ENCODE results near the gene GSN.

GSN gene

GRCh38 chr9:121304707-121305106 is 36.7 kb downstream of the GSN start:
- no peak for DNase-seq

GRCh38 chr9:121305269-121305994 is 37.5 kb downstream of the GSN start:
- peak; percentile 38 for DNase-seq

- no peak for DNase-seq
Observed at GRCh38 chr9:121307976-121308375, 40.0 kb downstream of the GSN start.

- no peak for DNase-seq
Observed at GRCh38 chr9:121308765-121309164, 40.8 kb downstream of the GSN start.

- no peak for DNase-seq
Observed at GRCh38 chr9:121309171-121309570, 41.2 kb downstream of the GSN start.

- no peak for DNase-seq
Observed at GRCh38 chr9:121309833-121310425, 42.0 kb downstream of the GSN start.

- no peak for DNase-seq
Observed at GRCh38 chr9:121310571-121310970, 42.6 kb downstream of the GSN start.

GRCh38 chr9:121312169-121312568 is 44.2 kb downstream of the GSN start:
- no peak for DNase-seq

GRCh38 chr9:121313458-121314152 is 45.6 kb downstream of the GSN start:
- DNase-seq = no peak

- no peak for DNase-seq
Observed at GRCh38 chr9:121316378-121316777, 48.4 kb downstream of the GSN start.

GRCh38 chr9:121316852-121317373 is 49.0 kb downstream of the GSN start:
- no peak for DNase-seq

GRCh38 chr9:121317737-121318630 is 50.0 kb downstream of the GSN start:
- no peak for DNase-seq

- DNase-seq = no peak
Observed at GRCh38 chr9:121318631-121319382, 50.8 kb downstream of the GSN start.

GRCh38 chr9:121319383-121319780 is 51.4 kb downstream of the GSN start:
- DNase-seq = no peak

- no peak for DNase-seq
Observed at GRCh38 chr9:121321016-121321503, 53.1 kb downstream of the GSN start.

- DNase-seq = peak; percentile 21
Observed at GRCh38 chr9:121322037-121322736, 54.2 kb downstream of the GSN start.

- no peak for DNase-seq
Observed at GRCh38 chr9:121322737-121323448, 54.9 kb downstream of the GSN start.

GRCh38 chr9:121323449-121324151 is 55.6 kb downstream of the GSN start:
- DNase-seq = no peak

GRCh38 chr9:121324316-121324715 is 56.4 kb downstream of the GSN start:
- DNase-seq = no peak

GRCh38 chr9:121324755-121325154 is 56.8 kb downstream of the GSN start:
- DNase-seq = no peak

All from eye (tissue), 1 donor.